Measurements from ENCODE around the gene NIPSNAP3A. TPM values are rescaled to one million over a fixed set of nuclear protein-coding genes. Genes with fewer than 3 reads are reported as not detected.
"Not testable (repeated sequence)": the region's sequence is repeated elsewhere in the genome, so short reads cannot be mapped to it uniquely, and the experiment has no call there.

NIPSNAP3A gene
- 76.8 and 93.5 TPM in 2 replicates for total RNA-seq (2014; rRNA removed; shearing (Covaris generic))

DNA sequence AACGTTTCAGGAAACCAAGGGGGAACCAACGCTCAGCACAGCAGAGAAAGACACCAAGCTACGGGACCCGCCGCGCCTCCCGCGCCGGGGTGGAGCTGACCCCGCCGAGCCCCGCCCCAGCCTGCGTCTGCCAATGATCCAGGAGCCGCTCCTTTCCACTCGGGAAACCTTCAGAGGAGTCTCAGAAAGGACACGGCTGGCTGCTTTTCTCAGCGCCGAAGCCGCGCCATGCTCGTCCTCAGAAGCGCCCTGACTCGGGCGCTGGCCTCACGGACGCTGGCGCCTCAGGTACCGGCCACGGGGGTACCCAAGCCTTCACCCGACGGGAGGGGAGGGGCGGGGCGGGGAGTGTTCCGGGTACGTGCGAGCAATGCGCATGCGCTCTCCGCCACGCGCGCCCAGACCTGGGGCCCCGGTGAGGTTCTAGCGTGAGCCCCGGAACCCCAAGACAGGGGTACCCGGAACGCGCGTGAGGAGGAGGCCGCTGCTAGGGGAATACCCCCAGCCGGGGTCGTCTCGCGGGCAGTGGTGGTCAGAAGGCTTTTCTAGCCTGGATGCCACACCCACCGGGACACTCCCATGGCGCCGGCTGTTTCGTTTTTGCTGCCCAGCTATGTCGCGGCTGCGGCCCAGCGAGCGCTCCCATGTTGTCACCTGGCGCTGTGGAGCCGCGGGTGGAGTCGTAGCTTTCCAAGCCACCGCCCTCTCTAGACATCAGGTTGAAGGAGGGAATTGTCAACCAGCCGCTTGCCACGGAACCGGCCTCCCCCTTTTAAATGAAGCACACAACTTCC is at the start of gene NIPSNAP3A:
Gene NIPSNAP3A (plus strand): TSS at position 119 of the 794 bp plus-strand sequence. CDS start 110 bp downstream, at position 229.
- peak; percentile 80 for DNase-seq (ENCODE audit: low read depth)

DNA sequence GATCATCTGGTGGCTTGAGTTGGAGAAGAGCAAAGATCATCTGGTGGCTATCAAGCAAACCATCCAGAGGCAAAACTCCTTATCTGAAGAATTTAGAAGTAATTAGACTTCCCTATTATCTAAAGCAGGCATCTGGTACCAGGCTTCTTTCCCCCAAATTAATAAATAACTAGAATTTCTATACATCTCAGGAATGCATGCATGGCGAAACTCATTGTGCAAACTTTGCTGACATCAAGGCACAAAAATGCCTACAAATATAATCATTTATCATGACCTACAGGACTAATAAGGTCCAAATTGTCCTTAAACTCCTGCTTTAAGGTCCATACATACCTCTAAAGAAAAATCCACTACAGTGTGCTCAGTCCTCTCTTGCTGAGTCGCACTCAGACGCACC is 47.2 kb upstream of the NIPSNAP3A start:
- no peak for DNase-seq (ENCODE audit: low read depth)

DNA sequence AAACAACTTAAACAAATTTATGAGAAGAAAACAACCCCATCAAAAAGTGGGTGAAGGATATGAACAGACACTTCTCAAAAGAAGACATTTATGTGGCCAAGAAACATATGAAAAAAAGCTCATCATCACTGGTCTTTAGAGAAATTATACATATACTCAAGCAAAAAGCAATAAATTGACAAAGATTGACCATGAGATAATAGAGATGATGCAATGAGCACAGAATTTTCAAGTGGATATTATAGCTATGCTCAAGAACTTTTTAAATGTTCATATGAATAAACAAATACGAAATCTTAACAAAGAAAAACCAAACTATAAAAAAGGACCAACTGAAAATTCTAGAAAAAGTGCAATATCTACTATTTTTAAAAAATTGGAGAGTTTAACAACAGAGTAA is 38.7 kb upstream of the NIPSNAP3A start:
- DNase-seq (ENCODE audit: low read depth), result not testable (repeated sequence)

DNA sequence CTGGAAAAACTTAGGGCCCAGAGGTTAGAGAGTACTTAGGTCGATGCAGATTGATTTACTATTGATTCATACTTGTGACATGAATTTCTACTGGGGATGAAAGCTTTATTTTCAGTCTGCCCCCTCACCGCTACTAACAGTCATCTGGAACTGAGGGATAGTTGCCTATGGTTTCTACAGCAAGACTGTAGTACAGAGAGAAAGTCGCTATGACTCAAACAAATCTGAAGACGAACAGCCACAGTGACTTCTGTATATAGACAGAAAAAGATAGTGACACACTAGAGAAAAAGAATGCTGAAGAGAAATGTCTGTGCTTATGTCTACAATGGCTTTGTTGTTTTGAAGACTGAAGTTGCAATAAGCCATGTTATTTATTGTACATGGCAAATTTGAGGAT is 35.9 kb upstream of the NIPSNAP3A start:
- peak; percentile 2 for DNase-seq (ENCODE audit: low read depth)

DNA sequence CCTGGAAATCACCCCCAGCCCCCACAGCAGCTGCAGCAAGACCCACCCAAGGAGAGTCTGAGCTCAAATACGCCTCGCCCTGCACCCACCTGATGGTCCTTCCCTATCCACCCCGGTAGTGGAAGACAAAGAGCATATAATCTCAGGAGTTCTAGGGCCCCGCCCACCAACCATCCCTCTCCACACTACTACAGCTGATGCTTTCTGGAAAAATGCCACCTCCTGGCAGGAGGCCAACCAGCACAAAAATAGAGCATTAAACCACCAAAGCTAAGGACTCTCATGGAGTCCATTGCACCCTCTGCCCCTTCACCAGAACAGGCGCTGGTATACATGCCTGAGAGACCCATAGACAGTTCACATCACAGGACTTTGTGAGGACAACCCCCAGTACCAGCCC is 22.5 kb upstream of the NIPSNAP3A start:
- peak; percentile 14 for DNase-seq (ENCODE audit: low read depth)

DNA sequence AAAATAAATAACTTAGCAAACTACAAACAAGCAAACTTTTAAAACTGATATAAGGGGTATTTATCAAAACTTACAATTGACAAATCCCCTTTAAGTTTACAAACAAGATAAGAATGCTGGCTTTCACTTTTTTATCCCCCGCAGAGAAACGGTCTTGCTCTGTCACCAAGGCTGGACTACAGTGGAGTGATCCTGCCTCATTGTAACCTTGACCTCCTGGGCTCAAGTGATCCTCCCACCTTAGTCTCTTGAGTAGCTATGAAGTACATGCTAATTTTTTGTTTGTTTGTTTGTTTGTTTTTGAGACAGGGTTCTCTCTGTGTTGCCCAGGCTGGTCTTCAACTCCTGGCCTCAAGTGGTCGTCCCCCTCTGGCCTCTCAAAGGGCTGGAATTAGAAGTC is 9.0 kb upstream of the NIPSNAP3A start:
- no peak for DNase-seq (ENCODE audit: low read depth)

DNA sequence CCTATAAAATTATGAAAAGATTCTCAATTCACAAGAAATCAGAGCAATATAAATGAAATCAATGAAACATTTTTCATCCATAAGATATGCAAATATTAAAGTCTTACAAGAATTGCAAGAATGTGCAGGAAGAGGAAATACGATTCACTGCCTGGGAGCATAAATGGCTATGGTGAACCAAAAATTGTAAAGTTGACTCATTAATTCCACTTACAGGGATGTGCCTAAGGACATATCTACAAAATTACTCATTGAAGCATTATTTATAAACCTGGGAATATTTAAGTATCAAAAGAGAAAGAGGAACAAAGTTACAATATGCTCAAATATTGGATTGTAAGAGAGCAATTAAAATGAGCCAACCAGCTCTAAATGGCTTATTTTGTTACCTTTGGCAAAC is 6.9 kb upstream of the NIPSNAP3A start:
- DNase-seq (ENCODE audit: low read depth), result peak; percentile 42

DNA sequence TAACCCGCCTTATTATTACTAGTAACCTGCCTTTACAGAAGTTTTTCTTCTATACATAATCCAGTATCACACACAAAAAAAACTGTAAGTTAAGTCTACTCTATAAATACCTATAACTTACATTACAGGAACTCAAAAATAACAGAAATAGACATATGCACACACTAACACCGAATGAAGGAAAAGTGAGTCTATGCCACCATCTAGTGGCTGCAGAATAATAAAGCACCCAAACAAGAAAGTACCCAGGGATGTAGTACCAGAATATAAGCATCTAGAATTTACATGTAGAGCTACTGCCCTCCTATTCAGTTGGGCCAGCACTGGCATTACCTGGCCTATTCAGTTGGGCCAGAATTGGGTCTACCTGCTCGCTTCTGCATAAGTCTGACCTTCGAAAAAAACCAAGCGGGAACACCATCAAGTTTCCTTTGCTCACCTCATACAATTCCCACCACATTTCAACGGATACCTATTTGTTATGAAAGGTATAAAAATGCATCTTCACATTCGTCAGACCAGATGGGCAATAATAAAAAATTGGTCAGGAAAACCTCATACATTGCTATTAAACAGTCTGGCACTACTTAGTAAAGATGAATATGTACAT is 4.0 kb upstream of the NIPSNAP3A start:
- DNase-seq (ENCODE audit: low read depth), result peak; percentile 70

DNA sequence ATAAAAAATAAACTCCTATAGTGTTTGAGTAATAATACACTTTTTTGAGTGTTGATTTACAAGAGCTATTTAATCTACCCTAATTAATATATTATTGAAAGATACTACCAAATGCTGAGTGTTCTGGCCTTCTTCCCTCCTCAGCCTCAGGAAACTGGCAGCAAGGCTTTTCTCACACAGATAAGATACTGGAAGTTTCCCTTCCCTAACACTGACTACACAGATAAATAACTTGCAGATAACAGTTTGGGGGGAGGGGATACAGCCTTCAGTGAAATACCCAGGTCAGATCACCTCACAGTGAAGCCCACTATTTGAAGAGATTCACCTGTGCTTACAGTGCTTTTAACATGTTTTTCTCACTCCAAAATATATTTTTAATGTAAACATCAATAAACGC is 1.6 kb upstream of the NIPSNAP3A start:
- no peak for DNase-seq (ENCODE audit: low read depth)

DNA sequence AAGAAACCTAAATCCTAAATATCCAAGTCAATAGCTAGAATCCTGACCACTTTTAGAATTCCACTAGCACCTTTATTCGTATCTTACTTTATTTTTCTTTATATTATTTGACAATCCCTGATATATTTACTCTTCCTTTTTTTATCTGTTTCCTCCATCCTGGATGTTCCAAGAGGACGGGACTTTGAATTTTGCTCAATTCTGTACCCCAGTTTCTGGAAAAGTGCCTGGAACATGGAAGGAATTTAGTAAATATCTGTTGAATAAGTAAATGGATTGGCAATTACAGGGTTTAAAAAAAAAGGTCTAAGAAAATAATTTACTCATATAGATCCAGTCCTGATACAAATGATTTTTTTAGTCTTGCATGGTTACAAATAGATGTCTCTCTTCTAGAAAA is 1.2 kb upstream of the NIPSNAP3A start:
- no peak for DNase-seq (ENCODE audit: low read depth)

DNA sequence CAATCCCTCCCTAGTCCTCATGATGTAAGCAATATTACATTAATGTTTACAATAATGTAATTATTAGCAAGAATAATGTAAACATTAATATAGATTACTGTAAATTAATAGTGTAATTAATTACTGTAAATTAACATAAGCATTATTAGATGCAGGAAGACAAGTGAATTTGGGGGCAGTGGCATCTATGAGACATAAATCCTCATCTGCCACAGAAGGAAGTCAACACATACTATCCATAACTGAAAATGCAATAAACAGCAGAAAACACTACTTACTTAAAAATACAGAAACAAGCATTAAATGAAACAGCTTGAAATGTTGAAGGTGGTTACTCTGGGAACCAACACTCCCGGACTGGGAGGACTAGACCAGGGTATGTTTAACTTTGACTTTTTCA is 685 bp upstream of the NIPSNAP3A start:
- no peak for DNase-seq (ENCODE audit: low read depth)

DNA sequence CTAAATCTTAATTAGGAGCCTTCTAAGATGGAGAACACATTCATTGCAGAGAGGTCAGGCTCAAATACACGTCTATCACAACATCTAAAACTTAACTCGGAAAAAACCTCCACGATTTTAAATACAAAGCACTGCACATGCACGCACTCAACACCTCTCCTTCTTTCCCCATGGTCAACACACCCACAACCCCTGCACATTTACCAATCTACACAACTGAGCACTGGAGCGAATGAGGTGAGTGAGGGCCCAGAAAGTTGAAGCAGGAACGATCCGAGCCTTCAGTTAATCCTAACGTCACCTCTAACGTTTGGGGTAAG is 278 bp upstream of the NIPSNAP3A start:
- no peak for DNase-seq (ENCODE audit: low read depth)

DNA sequence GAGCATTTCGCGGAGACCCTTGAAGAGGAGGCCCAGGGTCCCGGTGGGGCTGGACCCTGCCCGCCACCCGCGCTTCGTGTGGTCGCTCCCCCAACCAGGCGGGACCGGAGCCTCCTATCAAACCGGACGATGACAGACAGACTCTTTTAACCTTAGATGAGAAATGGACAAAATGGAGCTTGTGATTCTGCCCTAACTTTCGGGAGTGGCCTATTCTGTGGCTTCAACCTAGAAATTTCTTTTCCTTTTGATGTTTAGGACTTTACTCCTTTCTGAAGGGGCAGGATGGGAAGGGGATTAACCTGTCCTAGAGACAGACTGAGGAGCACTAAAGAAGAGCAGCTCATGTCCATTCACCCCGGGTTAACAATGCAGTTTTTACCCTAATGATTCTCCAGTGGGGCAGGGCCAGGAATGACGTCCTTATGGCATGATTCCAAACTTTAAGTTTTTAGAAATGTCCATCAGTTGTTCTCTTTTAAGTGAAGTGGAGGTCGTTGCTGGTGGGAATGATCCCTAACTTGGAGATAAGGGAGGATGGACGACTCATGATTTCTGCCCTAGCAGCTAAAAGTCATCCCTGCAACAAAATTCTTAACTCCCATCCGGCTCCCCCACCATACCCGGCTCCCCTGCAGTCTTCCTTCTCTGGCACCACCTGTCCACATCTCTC is 1.0 kb downstream of the NIPSNAP3A start:
- DNase-seq (ENCODE audit: low read depth), result peak; percentile 37

DNA sequence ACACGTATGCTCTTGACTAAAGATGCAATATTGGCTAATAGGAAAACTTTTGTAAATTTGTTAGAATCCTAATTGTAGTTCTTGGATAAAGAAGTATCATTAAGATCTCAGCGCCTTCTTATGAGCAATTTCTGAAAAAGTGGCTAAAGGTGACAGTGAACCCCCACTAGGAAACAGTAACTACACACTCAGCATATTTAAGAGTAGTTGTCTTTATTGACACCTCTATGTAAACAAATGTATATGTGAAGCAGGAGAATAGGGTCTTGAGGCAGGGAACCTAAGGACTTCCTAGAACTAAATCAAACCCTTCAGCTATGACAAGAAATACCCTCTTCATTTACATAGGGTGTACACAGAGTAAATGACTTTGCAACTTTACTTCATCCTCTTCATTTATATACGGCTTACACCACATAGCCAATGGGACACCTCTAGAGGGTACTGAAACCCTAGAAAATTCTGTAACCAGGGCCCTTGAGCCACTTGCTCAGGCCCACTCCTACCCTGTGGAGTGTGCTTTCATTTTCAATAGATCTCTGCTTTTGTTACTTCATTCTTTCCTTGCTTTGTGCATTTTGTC is 2.8 kb downstream of the NIPSNAP3A start:
- DNase-seq (ENCODE audit: low read depth), result no peak

DNA sequence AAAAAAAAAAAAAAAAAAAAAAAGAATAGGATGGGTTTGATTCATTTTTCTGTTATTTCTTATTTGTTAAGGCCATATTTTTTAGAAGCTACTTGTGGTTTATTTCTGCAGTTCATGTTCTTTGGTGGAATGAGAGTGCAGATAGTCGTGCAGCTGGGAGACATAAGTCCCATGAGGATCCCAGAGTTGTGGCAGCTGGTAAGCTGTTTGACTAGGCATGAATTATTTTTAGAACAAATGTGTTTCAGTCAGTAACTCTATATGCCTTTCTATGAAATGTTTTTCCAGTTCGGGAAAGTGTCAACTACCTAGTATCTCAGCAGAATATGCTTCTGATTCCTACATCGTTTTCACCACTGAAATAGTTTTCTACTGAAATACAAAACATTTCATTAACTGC is 11.5 kb downstream of the NIPSNAP3A start:
- no peak for DNase-seq (ENCODE audit: low read depth)

DNA sequence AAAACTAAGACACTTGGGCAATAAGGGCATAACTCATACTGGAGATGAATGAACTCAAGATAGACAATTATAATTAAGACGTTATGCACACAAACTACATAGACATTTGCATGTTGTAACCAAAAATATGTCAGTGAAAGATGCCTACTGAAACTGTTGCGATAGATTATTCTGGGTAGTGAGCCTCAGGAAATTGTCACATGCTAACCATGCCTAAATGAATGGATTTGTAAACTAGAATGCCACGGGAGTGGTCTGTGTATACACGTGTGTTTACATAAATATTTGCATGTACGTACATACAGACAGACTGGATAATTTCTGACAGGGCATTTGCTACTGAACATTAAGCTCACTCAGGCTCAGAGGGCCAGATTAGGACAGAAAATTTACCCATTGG is 17.7 kb downstream of the NIPSNAP3A start:
- DNase-seq (ENCODE audit: low read depth), result no peak

DNA sequence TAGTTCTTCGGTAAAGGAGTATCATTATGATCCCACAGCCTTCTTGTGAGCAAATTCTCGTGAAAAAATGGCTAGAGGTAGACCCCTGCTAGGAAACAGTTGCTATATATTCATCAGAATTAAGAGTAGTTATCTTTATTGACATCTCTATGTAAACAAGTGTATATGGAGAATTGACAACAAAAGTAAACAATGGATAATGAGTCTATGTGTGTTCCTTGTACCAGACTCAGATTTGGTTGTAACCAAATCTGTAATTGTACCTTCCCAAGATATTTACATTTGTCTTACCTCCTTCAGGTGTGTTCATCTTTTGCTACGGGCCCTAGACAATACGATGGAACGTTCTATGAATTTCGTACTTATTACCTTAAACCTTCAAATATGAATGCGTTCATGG is 18.5 kb downstream of the NIPSNAP3A start:
- DNase-seq (ENCODE audit: low read depth), result no peak

DNA sequence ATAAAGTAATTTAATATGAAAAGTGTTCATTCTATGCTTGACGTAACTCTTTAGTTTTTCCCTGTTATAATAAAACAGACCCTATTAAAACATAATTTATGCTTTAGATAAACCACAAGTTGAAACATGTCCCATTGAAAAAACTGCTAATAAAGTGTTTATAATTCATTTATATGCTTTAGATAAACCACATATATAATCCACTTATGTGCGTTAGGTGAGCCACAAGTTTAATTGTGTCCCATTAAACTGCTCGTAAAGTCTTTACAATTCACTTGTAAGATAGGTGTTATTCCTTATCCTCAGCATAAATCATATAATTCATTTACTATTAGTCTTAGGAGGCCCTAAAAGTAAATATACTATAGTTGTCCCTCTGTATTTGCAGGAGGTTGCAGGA is 20.0 kb downstream of the NIPSNAP3A start:
- DNase-seq (ENCODE audit: low read depth), result no peak

DNA sequence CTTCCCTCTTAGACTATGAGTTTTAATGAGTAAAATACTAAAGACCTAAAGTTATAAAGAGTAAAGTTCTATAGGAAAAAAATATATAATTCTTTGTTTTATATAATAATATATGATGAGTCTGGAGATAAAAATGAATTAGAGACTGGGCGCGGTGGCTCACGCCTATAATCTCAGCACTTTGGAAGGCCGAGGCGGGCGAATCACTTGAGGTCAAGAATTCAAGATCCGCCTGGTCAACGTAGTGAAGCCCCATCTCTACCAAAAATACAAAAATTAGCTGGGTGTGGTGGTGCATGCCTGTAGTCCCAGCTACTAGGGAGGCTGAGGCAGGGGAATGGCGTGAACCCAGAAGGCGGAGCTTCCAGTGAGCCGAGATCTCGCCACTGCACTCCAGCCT is 21.5 kb downstream of the NIPSNAP3A start:
- not testable (repeated sequence) for DNase-seq (ENCODE audit: low read depth)

DNA sequence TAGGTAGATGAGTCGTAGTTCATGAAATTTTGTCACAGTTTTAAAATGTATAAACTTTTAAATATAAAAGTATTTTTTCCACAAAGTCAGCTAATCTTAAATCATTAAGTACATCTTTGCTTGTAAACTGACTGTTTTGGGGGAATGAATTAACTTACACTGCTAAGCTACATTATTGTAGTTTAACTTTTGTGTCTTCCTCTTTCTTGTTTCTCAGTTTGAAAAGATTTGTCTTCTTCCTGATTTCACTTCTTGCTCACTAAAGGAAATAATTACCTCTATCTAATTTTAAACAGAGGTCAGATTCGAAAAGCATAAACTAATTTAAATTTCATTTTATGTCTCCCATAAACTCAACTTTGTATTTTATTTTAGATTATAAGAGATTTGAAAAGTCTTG is 22.2 kb downstream of the NIPSNAP3A start:
- no peak for DNase-seq (ENCODE audit: low read depth)

DNA sequence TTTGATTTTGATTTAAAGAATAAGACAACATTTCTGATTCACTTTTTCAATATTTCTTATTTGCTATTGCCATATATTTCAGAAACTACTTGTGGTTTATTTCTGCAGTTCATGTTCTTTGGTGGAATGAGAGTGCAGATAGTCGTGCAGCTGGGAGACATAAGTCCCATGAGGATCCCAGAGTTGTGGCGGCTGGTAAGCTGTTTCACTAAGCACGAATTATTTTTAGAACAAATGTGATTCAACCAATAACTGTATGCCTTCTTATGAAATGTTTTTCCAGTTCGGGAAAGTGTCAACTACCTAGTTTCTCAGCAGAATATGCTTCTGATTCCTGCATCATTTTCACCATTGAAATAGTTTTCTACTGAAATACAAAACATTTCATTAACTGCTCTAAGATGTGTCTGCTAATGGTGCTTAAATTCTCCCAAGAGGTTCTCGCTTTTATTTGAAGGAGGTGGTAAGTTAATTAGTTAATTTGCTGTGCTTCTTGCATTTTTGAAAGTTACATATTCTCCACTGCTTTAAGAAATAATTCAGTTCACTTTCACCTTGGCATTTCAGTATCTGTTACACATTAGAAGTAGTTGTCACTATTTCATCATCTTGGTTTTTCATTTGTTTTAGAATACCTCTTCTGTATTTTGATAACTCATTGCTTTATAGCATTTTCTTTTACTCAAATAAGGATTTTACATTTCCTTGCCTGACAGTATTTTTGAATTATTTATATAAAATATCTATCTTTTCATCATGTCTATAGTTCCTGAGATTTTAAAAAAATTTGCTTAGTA is 25.4 kb downstream of the NIPSNAP3A start:
- no peak for DNase-seq (ENCODE audit: low read depth)

DNA sequence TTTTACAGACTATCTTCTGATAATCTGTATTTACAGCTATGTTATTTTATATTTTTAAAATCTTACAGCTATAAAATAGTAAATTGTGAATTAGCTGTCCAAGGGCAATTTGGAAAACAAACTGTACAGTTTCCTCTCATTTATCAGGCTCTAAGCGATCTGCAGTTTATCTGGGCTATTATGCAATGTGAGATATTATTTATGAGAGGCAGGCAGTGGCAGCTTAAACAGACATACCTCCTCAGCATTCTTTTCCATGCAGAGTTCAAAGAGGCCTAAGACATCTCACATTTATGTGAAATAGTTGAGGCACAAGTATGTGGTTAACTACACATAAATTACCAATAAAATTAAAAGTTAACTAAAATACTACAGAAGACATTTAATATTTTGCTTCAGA is 26.6 kb downstream of the NIPSNAP3A start:
- DNase-seq (ENCODE audit: low read depth), result no peak

Measured in RPMI7951 (cell line).